HepG2 (cell line): ENCODE measurements around the gene EGFL8. TPM values are rescaled to one million over a fixed set of nuclear protein-coding genes. Genes with fewer than 3 reads are reported as not detected.

ENCODE experiments used
- KLF11 ChIP-seq: IDR thresholded peaks from 2 replicates; pipeline ENCODE4 v1.6.1; 2016; ENCODE audit warnings: missing compliant biosample characterization
- KLF6 ChIP-seq: IDR thresholded peaks from 2 replicates; pipeline ENCODE4 v1.8.0; 2016; ENCODE audit warnings: missing biosample characterization, missing genetic modification reagents
- MBNL3 ChIP-seq: fragments of 250-450 bp; sonication (Bioruptor Pico); conservative IDR thresholded peaks from 2 replicates; pipeline ENCODE4 v1.8.0; 2022; ENCODE audit warnings: mild to moderate bottlenecking, inconsistent platforms
- PHF8 ChIP-seq: sonication (generic); formaldehyde crosslinking; IDR thresholded peaks from 2 replicates; pipeline ENCODE4 v1.5.0; 2020; ENCODE audit warnings: missing genetic modification reagents
- RARA ChIP-seq: IDR thresholded peaks from 2 replicates; pipeline ENCODE4 v1.6.1; 2016; ENCODE audit warnings: missing genetic modification reagents, missing compliant biosample characterization
- SYNCRIP ChIP-seq: fragments of 200-400 bp; formaldehyde crosslinking; IDR thresholded peaks from 2 replicates; pipeline ENCODE4 v1.6.1; 2018; ENCODE audit warnings: mild to moderate bottlenecking, low read depth, low read length; ENCODE audit not compliant: insufficient read depth
- TCF12 ChIP-seq, 2 experiments: fragments of 450-650 bp in 1 of 2; sonication (generic) in 1 of 2; formaldehyde crosslinking in 1 of 2; IDR thresholded peaks; 2 replicates each; pipeline versions ENCODE4 v1.6.1 to v1.8.0; 2017 to 2022; ENCODE audit warnings: antibody characterized with exemption in 1 of 2, mild to moderate bottlenecking in 1 of 2, missing genetic modification reagents in 1 of 2, moderate library complexity in 1 of 2
- TEAD3 ChIP-seq: optimal IDR thresholded peaks from 2 replicates; pipeline ENCODE3; 2016; ENCODE audit warnings: borderline replicate concordance
- ZBTB7A ChIP-seq: sonication (generic); formaldehyde crosslinking; IDR thresholded peaks from 2 replicates; pipeline ENCODE4 v1.8.0; 2022; ENCODE audit warnings: mild to moderate bottlenecking, missing genetic modification reagents
- ZEB1 ChIP-seq: IDR thresholded peaks from 2 replicates; pipeline ENCODE4 v1.6.1; 2012; ENCODE audit warnings: mild to moderate bottlenecking, low read depth, inconsistent platforms; ENCODE audit not compliant: insufficient replicate concordance
- ZMYM4 ChIP-seq: sonication (generic); formaldehyde crosslinking; IDR thresholded peaks from 2 replicates; pipeline ENCODE4 v1.8.1; 2023; ENCODE audit warnings: mild to moderate bottlenecking, missing genetic modification reagents
- polyA plus RNA-seq, 8 experiments: library from polyadenylated mRNA; depleted of rRNA in 3 of 8; stranded (reverse) in 7 of 8; unstranded in 1 of 8; fragments of >200 nt; fragmentation: Illumina TruSeq in 4 of 8; extraction: Trizol in 4 of 8; gene quantifications; 2 replicates each; pipeline versions ENCODE4 v1.2.1 to v1.2.3, GENCODE V29; 2011 to 2016; ENCODE audit warnings: low read depth in 4 of 8, missing spikeins in 1 of 8, mixed read lengths in 1 of 8; ENCODE audit not compliant: insufficient read depth in 1 of 8
- total RNA-seq, 5 experiments: library from RNA; depleted of rRNA; stranded (reverse); fragments of >200 nt; fragmentation: Illumina TruSeq; extraction: Trizol; gene quantifications; 2 replicates each; pipeline ENCODE4 v1.2.3, GENCODE V29; 2016; ENCODE audit warnings: low read depth in 1 of 5
- TF ChIP-seq, protein P1 (sequence below): sonication (generic); formaldehyde crosslinking; IDR thresholded peaks from 2 replicates; pipeline ENCODE4 v1.5.1; 2020; ENCODE audit warnings: missing genetic modification reagents, mild to moderate bottlenecking, borderline replicate concordance
- TF ChIP-seq, protein P2 (sequence below): sonication (generic); formaldehyde crosslinking; IDR thresholded peaks from 2 replicates; pipeline ENCODE4 v1.4.0; 2020; ENCODE audit warnings: mild to moderate bottlenecking, missing genetic modification reagents
- TF ChIP-seq, protein P3 (sequence below): sonication (generic); formaldehyde crosslinking; IDR thresholded peaks from 2 replicates; pipeline ENCODE4 v1.4.0; 2020; ENCODE audit warnings: low read depth, mild to moderate bottlenecking, missing genetic modification reagents
- TF ChIP-seq, protein P4 (sequence below): sonication (generic); formaldehyde crosslinking; IDR thresholded peaks from 2 replicates; pipeline ENCODE4 v1.5.0; 2020; ENCODE audit warnings: missing genetic modification reagents
- TF ChIP-seq, protein P5 (sequence below): sonication (generic); formaldehyde crosslinking; IDR thresholded peaks from 2 replicates; pipeline ENCODE4 v1.5.0; 2020; ENCODE audit warnings: mild to moderate bottlenecking, missing genetic modification reagents

Gene EGFL8
- total and polyA plus RNA-seq, 2 of the 13 experiments (the other 11 are each of a cell fraction or from before 2014, with no cell fraction given) = 10.0 to 11.5 TPM

DNA sequence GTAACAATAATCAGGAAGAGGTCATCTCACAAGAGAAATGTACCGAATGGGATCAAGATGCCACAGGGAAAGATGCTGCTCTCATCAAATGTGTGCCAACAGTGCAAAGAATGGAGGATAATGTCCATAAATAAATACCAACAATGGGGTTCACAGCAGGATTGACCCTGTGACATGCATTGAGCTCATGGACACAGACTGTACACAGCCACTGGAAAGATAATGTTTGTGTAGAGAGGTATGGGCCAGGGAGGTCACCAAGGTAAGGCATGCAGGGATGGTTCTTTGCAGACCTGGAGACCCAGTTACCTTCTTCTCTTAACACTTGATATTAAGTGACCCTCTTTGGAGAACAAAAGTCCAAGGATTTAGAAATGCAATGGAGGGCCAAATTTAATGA, 10.0 kb downstream of the EGFL8 start (continued):
- TF ChIP-seq TCF12 (IDR thresholded peaks at IDR 0.05) = no peak
- TF ChIP-seq TCF12 (CRISPR knock-in tag; IDR thresholded peaks at IDR 0.05) = no peak
- TF ChIP-seq, protein P1, sequence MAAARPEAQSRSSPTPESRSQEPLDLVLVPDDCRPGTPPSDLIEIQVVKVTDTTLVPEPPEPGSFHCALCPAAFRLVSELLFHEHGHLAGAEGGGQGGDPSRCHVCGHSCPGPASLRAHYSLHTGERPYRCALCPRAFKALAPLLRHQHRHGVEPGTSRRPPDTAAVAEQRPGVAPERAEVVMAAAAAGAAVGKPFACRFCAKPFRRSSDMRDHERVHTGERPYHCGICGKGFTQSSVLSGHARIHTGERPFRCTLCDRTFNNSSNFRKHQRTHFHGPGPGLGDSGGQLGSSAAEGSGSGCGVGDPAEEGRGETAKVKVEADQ (CRISPR knock-in tag) = no peak
- no peak for TF ChIP-seq SYNCRIP
- TF ChIP-seq, protein P2, sequence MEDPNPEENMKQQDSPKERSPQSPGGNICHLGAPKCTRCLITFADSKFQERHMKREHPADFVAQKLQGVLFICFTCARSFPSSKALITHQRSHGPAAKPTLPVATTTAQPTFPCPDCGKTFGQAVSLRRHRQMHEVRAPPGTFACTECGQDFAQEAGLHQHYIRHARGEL = no peak
- TF ChIP-seq, protein P3, sequence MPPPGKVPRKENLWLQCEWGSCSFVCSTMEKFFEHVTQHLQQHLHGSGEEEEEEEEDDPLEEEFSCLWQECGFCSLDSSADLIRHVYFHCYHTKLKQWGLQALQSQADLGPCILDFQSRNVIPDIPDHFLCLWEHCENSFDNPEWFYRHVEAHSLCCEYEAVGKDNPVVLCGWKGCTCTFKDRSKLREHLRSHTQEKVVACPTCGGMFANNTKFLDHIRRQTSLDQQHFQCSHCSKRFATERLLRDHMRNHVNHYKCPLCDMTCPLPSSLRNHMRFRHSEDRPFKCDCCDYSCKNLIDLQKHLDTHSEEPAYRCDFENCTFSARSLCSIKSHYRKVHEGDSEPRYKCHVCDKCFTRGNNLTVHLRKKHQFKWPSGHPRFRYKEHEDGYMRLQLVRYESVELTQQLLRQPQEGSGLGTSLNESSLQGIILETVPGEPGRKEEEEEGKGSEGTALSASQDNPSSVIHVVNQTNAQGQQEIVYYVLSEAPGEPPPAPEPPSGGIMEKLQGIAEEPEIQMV (CRISPR knock-in tag) = no peak
- TF ChIP-seq, protein P4, sequence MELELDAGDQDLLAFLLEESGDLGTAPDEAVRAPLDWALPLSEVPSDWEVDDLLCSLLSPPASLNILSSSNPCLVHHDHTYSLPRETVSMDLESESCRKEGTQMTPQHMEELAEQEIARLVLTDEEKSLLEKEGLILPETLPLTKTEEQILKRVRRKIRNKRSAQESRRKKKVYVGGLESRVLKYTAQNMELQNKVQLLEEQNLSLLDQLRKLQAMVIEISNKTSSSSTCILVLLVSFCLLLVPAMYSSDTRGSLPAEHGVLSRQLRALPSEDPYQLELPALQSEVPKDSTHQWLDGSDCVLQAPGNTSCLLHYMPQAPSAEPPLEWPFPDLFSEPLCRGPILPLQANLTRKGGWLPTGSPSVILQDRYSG (CRISPR knock-in tag) = no peak
- no peak for TF ChIP-seq ZEB1
- TF ChIP-seq RARA (CRISPR knock-in tag) = peak; percentile 73
- no peak for TF ChIP-seq KLF11 (CRISPR knock-in tag)
- TF ChIP-seq, protein P5, sequence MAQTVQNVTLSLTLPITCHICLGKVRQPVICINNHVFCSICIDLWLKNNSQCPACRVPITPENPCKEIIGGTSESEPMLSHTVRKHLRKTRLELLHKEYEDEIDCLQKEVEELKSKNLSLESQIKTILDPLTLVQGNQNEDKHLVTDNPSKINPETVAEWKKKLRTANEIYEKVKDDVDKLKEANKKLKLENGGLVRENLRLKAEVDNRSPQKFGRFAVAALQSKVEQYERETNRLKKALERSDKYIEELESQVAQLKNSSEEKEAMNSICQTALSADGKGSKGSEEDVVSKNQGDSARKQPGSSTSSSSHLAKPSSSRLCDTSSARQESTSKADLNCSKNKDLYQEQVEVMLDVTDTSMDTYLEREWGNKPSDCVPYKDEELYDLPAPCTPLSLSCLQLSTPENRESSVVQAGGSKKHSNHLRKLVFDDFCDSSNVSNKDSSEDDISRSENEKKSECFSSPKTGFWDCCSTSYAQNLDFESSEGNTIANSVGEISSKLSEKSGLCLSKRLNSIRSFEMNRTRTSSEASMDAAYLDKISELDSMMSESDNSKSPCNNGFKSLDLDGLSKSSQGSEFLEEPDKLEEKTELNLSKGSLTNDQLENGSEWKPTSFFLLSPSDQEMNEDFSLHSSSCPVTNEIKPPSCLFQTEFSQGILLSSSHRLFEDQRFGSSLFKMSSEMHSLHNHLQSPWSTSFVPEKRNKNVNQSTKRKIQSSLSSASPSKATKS = no peak
- TF ChIP-seq KLF6 = no peak
- TF ChIP-seq MBNL3 (CRISPR knock-in tag) = no peak
- TF ChIP-seq PHF8 (CRISPR knock-in tag) = no peak
- peak; percentile 21; the same call in 1 of the 2 replicates for TF ChIP-seq ZMYM4 (CRISPR knock-in tag)
- TF ChIP-seq TEAD3 (CRISPR knock-in tag) = peak; percentile 13
- no peak for TF ChIP-seq ZBTB7A
